Muscle layer of duodenum (tissue), 2 donors: ENCODE data around the gene C17orf107.
"Not testable (repeated sequence)": the region's sequence is repeated elsewhere in the genome, so short reads cannot be mapped to it uniquely, and the experiment has no call there.

Source experiments
- H3K27ac ChIP-seq: one replicate; pipeline ENCODE4 v1.7.0; 2013; ENCODE audit warnings: mild to moderate bottlenecking, low read length
- H3K27me3 ChIP-seq: one replicate; pipeline ENCODE4 v1.7.0; 2013; ENCODE audit warnings: low read depth, mild to moderate bottlenecking, control low read depth, low read length
- H3K36me3 ChIP-seq, 2 donors: one replicate each; pipeline ENCODE4 v1.7.0; 2013; ENCODE audit warnings: low read length in 2 of 2, control low read depth in 1 of 2, mild to moderate bottlenecking in 1 of 2; ENCODE audit not compliant: insufficient read depth in 2 of 2, control insufficient read depth in 1 of 2
- H3K4me1 ChIP-seq, 2 donors: one replicate each; pipeline ENCODE4 v1.7.0; 2013; ENCODE audit warnings: low read length in 2 of 2, mild to moderate bottlenecking in 2 of 2, control low read depth in 1 of 2, moderate library complexity in 1 of 2; ENCODE audit not compliant: insufficient read depth in 2 of 2, control insufficient read depth in 1 of 2
- H3K4me3 ChIP-seq, 2 donors: one replicate each; pipeline ENCODE4 v1.7.0; 2013; ENCODE audit warnings: low read length in 2 of 2, low read depth in 1 of 2, mild to moderate bottlenecking in 1 of 2
- H3K9me3 ChIP-seq, 2 donors: one replicate each; pipeline ENCODE4 v1.7.0; 2013; ENCODE audit warnings: low read length in 2 of 2, control low read depth in 1 of 2, mild to moderate bottlenecking in 1 of 2; ENCODE audit not compliant: control insufficient read depth in 1 of 2
- donor health status: healthy.

The C17orf107 gene

DNA sequence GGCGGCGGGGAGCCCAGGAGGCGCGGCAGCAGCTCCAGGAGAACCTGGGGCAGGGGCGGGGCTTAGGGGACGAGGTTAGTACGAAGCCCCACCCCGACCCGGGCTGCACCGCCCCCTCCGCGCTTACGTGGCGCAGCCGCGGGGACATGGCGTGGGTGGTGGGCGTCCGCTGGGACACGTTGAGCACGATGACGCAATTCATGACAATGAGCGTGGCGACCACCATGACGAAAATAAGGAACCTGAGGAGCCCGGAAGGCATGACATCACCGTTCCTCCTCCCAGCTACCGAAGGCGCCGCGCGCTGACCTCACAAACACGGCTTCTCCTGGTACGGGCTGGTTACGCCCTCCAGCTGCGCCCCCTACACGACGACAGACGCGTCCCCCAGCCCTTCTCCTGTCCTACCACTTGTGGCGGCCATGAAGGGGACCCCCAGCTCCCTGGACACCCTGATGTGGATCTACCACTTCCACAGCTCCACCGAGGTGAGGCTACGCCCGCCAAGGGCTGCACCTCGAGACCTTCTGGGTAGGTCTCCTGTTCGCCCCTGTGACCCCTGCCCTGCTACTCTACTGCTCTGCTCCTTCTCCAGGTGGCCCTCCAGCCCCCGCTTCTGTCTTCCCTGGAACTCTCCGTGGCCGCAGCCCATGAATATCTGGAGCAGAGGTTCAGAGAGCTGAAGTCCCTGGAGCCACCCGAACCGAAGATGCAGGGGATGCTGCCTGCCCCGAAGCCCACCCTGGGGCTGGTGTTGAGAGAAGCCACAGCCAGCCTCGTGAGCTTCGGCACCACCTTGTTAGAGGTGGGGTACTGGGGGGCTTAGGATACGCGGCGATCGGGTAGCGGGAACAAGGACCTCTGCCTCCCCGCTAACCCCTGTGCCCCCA, at the start of gene C17orf107:
Gene C17orf107 (plus strand): TSS at position 196 of the 890 bp plus-strand sequence. CDS start 227 bp downstream, at position 423.
- Histone ChIP-seq H3K4me1 (peaks cover 0 to 12% of the 10 kb centered on the region in 2 donors), H3K9me3 (no peaks in the 10 kb centered on the region), H3K27me3 (peaks cover 12% of the 10 kb centered on the region), H3K4me3 (peak within 1 kb of the TSS; percentile 39 to 57), H3K27ac (no peak within 1 kb of the TSS), H3K36me3 (peaks cover 14 to 29% of the 10 kb centered on the region in 2 donors)

DNA sequence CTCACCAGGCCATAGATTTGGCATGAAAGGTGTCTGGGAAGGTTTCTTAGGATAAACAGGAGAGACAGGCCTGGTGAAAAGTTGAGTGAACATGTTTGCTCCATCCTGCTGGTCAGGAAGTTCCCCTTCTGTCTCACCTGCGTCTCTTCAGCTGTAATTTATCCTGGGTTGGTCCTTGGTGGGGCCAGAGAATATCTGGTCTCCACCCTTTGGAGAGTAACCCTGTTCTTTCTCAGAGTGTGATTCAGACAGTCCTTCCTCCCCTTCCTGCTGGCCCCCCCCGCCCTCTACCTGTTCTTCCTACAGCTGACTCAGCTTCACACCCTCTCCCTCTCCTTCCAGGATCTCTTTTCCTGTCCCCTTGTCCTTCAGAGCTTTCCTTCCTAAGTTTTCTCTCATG, 49.1 kb upstream of the C17orf107 start:
- Histone ChIP-seq H3K27ac (no peak overlapping the region), H3K4me3 (no peak overlapping the region), H3K36me3 (peaks cover 0 to 2% of the 10 kb centered on the region in 2 donors), H3K27me3 (no peaks in the 10 kb centered on the region), H3K4me1 (peaks cover 0 to 7% of the 10 kb centered on the region in 2 donors), H3K9me3 (no peaks in the 10 kb centered on the region)

DNA sequence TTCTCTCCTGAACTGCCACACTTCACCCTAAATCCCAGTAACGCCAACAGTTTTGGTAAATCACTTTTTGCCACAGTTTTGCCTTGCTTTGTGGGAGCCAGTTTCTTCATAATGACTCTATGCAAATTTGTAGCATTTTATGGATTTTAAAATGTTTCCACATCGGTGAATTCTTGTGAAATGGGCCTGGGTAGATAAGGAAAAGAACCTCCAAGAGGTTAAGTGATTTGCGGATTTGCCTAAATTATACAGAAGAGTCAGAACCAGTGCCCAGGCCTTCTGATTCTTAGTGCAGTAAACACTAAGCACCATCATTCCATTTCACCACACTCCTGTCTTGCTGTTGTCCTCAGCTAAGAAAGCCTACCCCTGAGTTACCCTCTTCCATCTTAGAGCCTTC, 48.3 kb upstream of the C17orf107 start:
- H3K4me3 ChIP-seq = no peak overlapping the region
- peaks cover 0 to 2% of the 10 kb centered on the region in 2 donors for H3K36me3 ChIP-seq
- peaks cover 0 to 7% of the 10 kb centered on the region in 2 donors for H3K4me1 ChIP-seq
- H3K27ac ChIP-seq = no peak overlapping the region
- no peaks in the 10 kb centered on the region for H3K27me3 ChIP-seq
- no peaks in the 10 kb centered on the region for H3K9me3 ChIP-seq

DNA sequence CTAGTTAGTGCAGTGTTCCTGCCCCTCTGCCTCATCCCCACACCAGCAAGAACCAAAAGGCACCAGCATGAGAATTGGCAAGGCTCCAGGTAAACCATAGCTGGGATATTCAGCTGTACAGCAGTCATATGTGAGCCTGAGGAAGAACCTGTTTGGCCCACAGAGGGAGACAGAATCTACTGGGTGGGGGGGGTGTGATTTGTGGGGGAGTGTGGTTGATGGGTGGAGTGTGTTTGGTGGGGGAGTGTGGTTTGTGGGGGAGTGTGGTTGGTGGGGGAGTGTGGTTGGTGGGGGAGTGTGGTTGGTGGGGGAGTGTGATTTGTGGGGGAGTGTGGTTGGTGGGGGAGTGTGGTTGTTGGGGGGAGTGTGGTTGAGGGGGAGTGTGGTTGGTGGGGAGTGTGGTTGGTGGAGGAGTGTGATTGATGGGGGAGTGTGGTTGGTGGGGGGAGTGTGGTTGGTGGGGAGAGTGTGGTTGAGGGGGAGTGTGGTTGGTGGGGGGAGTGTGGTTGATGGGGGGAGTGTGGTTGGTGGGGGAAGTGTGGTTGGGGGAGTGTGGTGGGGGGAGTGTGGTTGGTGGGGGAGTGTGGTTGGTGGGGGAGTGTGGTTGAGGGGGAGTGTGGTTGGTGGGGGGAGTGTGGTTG, 46.6 kb upstream of the C17orf107 start:
- H3K4me1 ChIP-seq = peaks cover 0 to 11% of the 10 kb centered on the region in 2 donors
- H3K4me3 ChIP-seq = no peak overlapping the region
- H3K9me3 ChIP-seq = no peaks in the 10 kb centered on the region
- no peak overlapping the region for H3K27ac ChIP-seq
- no peaks in the 10 kb centered on the region for H3K27me3 ChIP-seq
- no peaks in the 10 kb centered on the region for H3K36me3 ChIP-seq

DNA sequence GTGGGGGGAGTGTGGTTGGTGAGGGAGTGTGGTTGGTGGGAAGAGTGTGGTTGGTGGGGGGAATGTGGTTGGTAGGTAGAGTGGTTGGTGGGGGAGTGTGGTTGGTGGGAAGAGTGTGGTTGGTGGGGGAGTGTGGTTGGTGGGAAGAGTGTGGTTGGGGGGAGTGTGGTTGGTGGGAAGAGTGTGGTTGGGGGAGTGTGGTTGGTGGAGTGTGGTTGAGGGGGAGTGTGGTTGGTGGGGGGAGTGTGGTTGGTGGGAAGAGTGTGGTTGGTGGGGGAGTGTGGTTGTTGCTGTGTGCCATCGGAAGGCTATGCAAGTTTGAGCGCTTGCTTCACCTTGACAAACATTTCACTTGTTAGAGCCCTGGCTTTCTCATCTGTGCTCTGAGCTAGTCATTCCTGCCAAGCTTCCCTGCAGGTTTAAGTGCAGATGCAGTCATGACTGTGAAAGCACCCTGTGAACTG, 46.1 kb upstream of the C17orf107 start:
- Histone ChIP-seq H3K4me3 (no peak overlapping the region), H3K36me3 (no peaks in the 10 kb centered on the region), H3K27me3 (no peaks in the 10 kb centered on the region), H3K27ac (no peak overlapping the region), H3K9me3 (no peaks in the 10 kb centered on the region), H3K4me1 (peaks cover 0 to 16% of the 10 kb centered on the region in 2 donors)

GRCh38 chr17:4854111-4854681, 45.1 kb upstream of the C17orf107 start:
- Histone ChIP-seq H3K9me3 (no peaks in the 10 kb centered on the region), H3K27me3 (no peaks in the 10 kb centered on the region), H3K4me3 (no peak overlapping the region), H3K27ac (no peak overlapping the region), H3K4me1 (peaks cover 7 to 24% of the 10 kb centered on the region in 2 donors), H3K36me3 (no peaks in the 10 kb centered on the region)

DNA sequence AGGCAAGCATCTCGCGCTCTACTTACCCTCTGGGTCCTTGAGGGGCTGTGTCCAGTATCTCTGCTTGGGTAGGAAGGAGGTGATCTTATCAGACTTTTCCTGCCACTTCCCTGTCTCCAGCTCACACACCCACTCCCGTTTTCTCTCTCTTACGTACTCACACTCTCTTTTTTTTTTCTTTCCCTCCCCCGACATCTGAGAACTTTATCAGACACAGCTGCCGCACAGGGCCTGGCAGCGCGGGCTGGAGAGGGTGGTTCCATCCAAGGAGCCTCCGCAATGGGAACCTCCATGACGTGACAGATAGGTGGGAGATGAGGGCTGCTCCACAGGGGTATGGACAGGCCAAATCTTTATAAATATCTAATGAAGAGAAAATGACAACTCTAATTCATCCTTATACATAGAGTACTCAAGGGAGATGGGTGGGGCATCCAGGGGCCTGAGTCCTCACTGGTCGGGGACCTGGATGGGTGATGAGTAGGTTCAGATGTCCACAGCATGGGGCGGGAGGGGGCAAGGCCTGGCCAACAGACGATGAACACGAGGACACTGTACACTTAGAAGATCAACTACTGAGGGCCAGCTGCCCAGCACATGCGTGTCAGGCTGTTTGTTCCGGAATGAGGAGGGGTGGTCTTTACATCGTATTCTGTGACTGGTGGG, 42.9 kb upstream of the C17orf107 start:
- peaks cover 7 to 28% of the 10 kb centered on the region in 2 donors for H3K4me1 ChIP-seq
- no peaks in the 10 kb centered on the region for H3K9me3 ChIP-seq
- H3K4me3 ChIP-seq = no peak overlapping the region
- no peak overlapping the region for H3K27ac ChIP-seq
- H3K27me3 ChIP-seq = no peaks in the 10 kb centered on the region
- peaks cover 0 to 5% of the 10 kb centered on the region in 2 donors for H3K36me3 ChIP-seq

DNA sequence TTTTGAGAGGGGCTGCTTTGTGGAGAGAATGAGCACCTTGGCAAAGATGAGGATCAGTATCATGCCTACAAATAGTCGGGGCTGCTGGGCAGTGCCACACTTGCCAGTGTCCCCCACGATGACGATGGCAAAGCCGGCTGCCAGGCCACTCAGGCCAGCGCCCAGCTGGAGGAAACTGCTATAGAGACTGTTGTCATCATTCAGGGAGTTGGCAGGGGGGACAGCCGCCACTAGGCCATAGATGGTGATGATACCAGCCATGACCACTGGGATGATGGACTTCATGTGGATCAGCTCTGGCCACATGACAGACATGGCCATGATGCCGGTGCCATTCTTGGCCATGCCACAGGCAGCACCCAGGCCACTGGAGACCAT, 42.4 kb upstream of the C17orf107 start:
- no peaks in the 10 kb centered on the region for H3K9me3 ChIP-seq
- no peak overlapping the region for H3K4me3 ChIP-seq
- peaks cover 0 to 5% of the 10 kb centered on the region in 2 donors for H3K36me3 ChIP-seq
- H3K4me1 ChIP-seq = peaks cover 7 to 28% of the 10 kb centered on the region in 2 donors
- H3K27ac ChIP-seq = no peak overlapping the region
- no peaks in the 10 kb centered on the region for H3K27me3 ChIP-seq

DNA sequence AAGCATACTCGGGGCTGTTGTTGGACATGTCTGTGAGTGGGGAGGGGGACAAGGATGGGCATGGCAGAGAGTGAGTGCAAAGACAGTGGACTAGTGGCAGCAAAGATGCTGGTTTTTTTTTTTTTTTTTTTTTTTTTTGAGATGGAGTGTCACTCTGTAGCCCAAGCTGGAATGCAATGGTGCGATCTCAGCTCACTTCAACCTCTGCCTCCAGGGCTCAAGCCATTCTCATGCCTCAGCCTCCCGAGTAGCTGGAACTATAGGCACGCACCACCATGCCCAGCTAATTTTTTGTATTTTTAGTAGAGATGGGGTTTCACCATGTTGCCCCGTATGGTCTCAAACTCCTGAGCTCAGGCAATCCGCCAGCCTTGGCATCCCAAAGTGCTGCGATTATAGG, 42.0 kb upstream of the C17orf107 start:
- peaks cover 7 to 25% of the 10 kb centered on the region in 2 donors for H3K4me1 ChIP-seq
- not testable (repeated sequence) for H3K9me3 ChIP-seq, H3K36me3 ChIP-seq, H3K27me3 ChIP-seq, H3K27ac ChIP-seq, H3K4me3 ChIP-seq

DNA sequence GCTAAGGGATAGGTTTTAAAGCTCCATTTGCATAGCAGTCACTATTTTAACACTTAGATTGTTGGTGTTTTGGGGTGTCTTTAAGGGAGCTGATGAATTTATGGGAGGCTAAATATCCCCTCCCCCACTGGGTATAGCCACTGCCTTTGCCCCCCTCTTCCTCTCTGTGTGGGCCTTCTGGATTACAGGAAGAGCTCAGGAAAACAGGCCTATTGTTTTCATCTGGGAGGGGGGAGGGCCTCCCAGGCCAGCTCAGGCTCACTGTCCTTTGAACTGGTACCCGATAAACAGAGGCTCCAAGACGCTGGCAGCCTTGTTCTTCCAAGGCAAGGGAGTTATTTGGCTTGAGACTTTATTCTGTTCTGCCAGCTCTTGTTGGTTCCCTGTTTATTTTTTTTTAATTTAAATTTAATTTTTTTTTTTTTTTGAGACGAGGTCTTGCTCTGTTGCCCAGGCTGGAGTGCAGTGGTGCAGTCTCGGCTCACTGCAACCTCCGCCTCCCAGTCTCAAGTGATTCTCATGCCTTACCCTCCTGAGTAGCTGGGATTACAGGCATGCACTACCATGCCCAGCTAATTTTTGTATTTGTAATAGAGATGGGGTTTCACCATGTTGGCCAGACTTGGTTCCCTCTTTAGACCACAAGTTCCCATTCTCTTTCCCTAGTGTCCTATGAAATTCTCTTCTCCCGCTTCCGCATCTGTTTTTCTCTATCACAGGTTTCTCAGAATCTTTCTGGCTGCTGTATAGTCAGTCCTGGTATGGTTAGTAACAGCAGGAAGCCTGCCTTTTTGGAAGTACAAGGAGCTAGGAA, 41.1 kb upstream of the C17orf107 start:
- Histone ChIP-seq H3K36me3 (peaks cover 0 to 5% of the 10 kb centered on the region in 2 donors), H3K27ac (peak overlapping the region; percentile 4), H3K4me3 (peak overlapping the region in 1 of 2 donors; percentile 2), H3K27me3 (no peaks in the 10 kb centered on the region), H3K9me3 (no peaks in the 10 kb centered on the region), H3K4me1 (peaks cover 7 to 22% of the 10 kb centered on the region in 2 donors)
